Neuronal stem cell (in vitro differentiated cells): ENCODE measurements around the gene STING1.
"Not testable (repeated sequence)": the region's sequence is repeated elsewhere in the genome, so short reads cannot be mapped to it uniquely, and the experiment has no call there.

Experiments used
- DNase-seq: peaks from one replicate; pipeline ENCODE4 v3.0.0-alpha.2; 2013; ENCODE audit warnings: low spot score
- H2AFZ ChIP-seq: one replicate; pipeline ENCODE4 v1.6.1; 2013; ENCODE audit warnings: mild to moderate bottlenecking, low read length, inconsistent platforms
- H2AK5ac ChIP-seq: 2 replicates; pipeline ENCODE4 v1.6.1; 2013; ENCODE audit warnings: low read depth, mild to moderate bottlenecking, inconsistent platforms, low read length, moderate library complexity, mixed read lengths
- H2BK120ac ChIP-seq: 2 replicates; pipeline ENCODE4 v1.6.1; 2013; ENCODE audit warnings: low read depth, mild to moderate bottlenecking, inconsistent platforms, low read length, moderate library complexity, mixed read lengths
- H2BK12ac ChIP-seq: one replicate; pipeline ENCODE4 v1.6.1; 2013; ENCODE audit warnings: low read length, inconsistent platforms
- H2BK15ac ChIP-seq: 2 replicates; pipeline ENCODE4 v1.6.1; 2013; ENCODE audit warnings: mild to moderate bottlenecking, low read length, inconsistent platforms, mixed read lengths
- H2BK5ac ChIP-seq: one replicate; pipeline ENCODE4 v1.6.1; 2013; ENCODE audit warnings: inconsistent platforms, mild to moderate bottlenecking, low read length, moderate library complexity
- H3K14ac ChIP-seq: one replicate; pipeline ENCODE4 v1.6.1; 2013; ENCODE audit warnings: low read length, inconsistent platforms
- H3K18ac ChIP-seq: 2 replicates; pipeline ENCODE4 v1.6.1; 2013; ENCODE audit warnings: low read length, inconsistent platforms
- H3K23ac ChIP-seq: 2 replicates; pipeline ENCODE4 v1.6.1; 2013; ENCODE audit warnings: low read depth, mild to moderate bottlenecking, mixed read lengths, low read length, inconsistent platforms; ENCODE audit not compliant: poor library complexity
- H3K27ac ChIP-seq: replicated peaks from 3 replicates; pipeline ENCODE4 v1.5.1; 2013; ENCODE audit warnings: low read length, inconsistent platforms
- H3K27me3 ChIP-seq, 3 experiments: 2 replicates each; pipeline ENCODE4 v1.6.1; 2013; ENCODE audit warnings: low read length in 3 of 3, mild to moderate bottlenecking in 2 of 3, inconsistent platforms in 1 of 3, low read depth in 1 of 3, mixed read lengths in 1 of 3, moderate library complexity in 1 of 3; ENCODE audit not compliant: control insufficient read depth in 3 of 3, insufficient read depth in 3 of 3
- H3K36me3 ChIP-seq, 2 donors: replicated peaks in 1 of 2; 2 replicates each; pipeline ENCODE4 v1.6.1; 2013; ENCODE audit warnings: low read length in 2 of 2; ENCODE audit not compliant: control insufficient read depth in 2 of 2, insufficient read depth in 2 of 2
- H3K4ac ChIP-seq: 2 replicates; pipeline ENCODE4 v1.6.1; 2013; ENCODE audit warnings: inconsistent platforms, mild to moderate bottlenecking, low read length, moderate library complexity
- H3K4me1 ChIP-seq, 2 donors: 1 replicate in 1 of 2; 2 replicates in 1 of 2; pipeline ENCODE4 v1.6.1; 2013; ENCODE audit warnings: low read length in 2 of 2, low read depth in 1 of 2; ENCODE audit not compliant: control insufficient read depth in 2 of 2, insufficient read depth in 1 of 2
- H3K4me2 ChIP-seq: one replicate; pipeline ENCODE4 v1.6.1; 2013; ENCODE audit warnings: mild to moderate bottlenecking, low read length, inconsistent platforms; ENCODE audit not compliant: insufficient read depth, poor library complexity, severe bottlenecking
- H3K4me3 ChIP-seq, 2 donors: 2 replicates each; pipeline ENCODE4 v1.5.1; 2013; ENCODE audit warnings: low read length in 2 of 2, mild to moderate bottlenecking in 2 of 2, inconsistent platforms in 1 of 2, moderate library complexity in 1 of 2
- H3K79me1 ChIP-seq: one replicate; pipeline ENCODE4 v1.6.1; 2013; ENCODE audit warnings: low read depth, mild to moderate bottlenecking, inconsistent platforms, low read length, moderate library complexity
- H3K9ac ChIP-seq: one replicate; pipeline ENCODE4 v1.6.1; 2013; ENCODE audit warnings: mild to moderate bottlenecking, low read depth, low read length, inconsistent platforms; ENCODE audit not compliant: poor library complexity
- H3K9me3 ChIP-seq, 2 donors: replicated peaks in 1 of 2; 2 replicates each; pipeline versions ENCODE3 to v1.6.1; 2013; ENCODE audit warnings: low read length in 2 of 2, mild to moderate bottlenecking in 2 of 2, inconsistent platforms in 1 of 2, low read depth in 1 of 2, mixed read lengths in 1 of 2, moderate library complexity in 1 of 2; ENCODE audit not compliant: control insufficient read depth in 2 of 2, insufficient read depth in 1 of 2
- H4K8ac ChIP-seq: one replicate; pipeline ENCODE4 v1.6.1; 2013; ENCODE audit warnings: low read depth, mild to moderate bottlenecking, inconsistent platforms, low read length, moderate library complexity
- H4K91ac ChIP-seq: one replicate; pipeline ENCODE4 v1.6.1; 2013; ENCODE audit warnings: low read length, low read depth, mild to moderate bottlenecking, inconsistent platforms; ENCODE audit not compliant: poor library complexity
- WGBS, 2 donors: extraction: QIAGEN DNeasy Blood & Tissue Kit; methylation state at CpG; one replicate each; pipeline ENCODE4 v1.1.7; 2013; ENCODE audit warnings: missing lambda C conversion rate in 2 of 2, mixed read lengths in 1 of 2; ENCODE audit not compliant: insufficient read length in 2 of 2, insufficient replicate concordance in 1 of 2; ENCODE audit errors: extremely low coverage in 2 of 2; 5-methylcytosine and 5-hydroxymethylcytosine counted together

The STING1 gene

DNA sequence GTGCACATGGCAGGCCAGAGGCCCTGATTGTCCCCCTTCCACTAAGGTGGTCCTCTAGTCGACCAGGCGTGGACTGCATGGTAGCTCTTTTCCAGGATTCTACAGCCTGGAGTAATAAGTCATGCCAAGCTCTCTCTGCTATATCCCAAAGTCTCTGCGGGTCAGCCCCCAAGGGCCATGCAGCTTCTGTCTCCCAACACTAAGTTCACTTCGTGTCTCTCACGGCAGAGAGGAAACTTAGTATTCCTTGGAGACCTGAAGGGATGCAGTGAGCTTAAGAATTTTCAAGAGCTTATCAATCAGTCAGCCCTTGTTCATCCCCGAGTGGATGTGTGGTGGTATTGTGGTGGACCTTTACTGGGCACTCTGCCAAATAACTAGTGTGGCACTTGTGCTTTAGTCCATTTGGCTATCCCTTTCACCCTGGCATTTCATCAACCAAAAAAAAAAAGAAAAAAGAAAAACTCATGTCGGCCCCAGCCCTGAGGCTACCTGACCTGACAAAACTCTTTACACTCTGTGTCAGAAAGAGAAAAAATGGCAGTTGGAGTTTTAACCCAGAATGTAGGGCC lies 45.4 kb upstream of the STING1 start:
- not testable (repeated sequence) for H2BK12ac ChIP-seq, H3K23ac ChIP-seq, H3K4ac ChIP-seq, H2BK5ac ChIP-seq, H4K91ac ChIP-seq, H2BK15ac ChIP-seq, H2BK120ac ChIP-seq, H3K4me3 ChIP-seq, H3K9me3 ChIP-seq, H2AK5ac ChIP-seq, H3K18ac ChIP-seq, H3K27me3 ChIP-seq, H3K4me2 ChIP-seq, H3K14ac ChIP-seq, H3K9ac ChIP-seq, H3K27ac ChIP-seq, H2AFZ ChIP-seq, H4K8ac ChIP-seq, H3K79me1 ChIP-seq, DNase-seq, H3K36me3 ChIP-seq
- WGBS, 2 donors: no CpG with 5 or more reads among the region's 7 CpGs
- peaks cover 9 to 15% of the 10 kb centered on the region in 2 donors for H3K4me1 ChIP-seq

GRCh38 chr5:139527090-139527470 lies 44.5 kb upstream of the STING1 start:
- not testable (repeated sequence) for H3K9me3 ChIP-seq, H2AK5ac ChIP-seq, H2AFZ ChIP-seq, H3K79me1 ChIP-seq, H4K8ac ChIP-seq, H2BK120ac ChIP-seq, H4K91ac ChIP-seq, H2BK12ac ChIP-seq, H2BK5ac ChIP-seq, H3K4me2 ChIP-seq, H3K4me3 ChIP-seq, H3K36me3 ChIP-seq, H3K23ac ChIP-seq, H3K18ac ChIP-seq, H3K27ac ChIP-seq, H2BK15ac ChIP-seq, H3K14ac ChIP-seq, DNase-seq, H3K4ac ChIP-seq, H3K9ac ChIP-seq, H3K27me3 ChIP-seq
- WGBS, 2 donors: no CpG with 5 or more reads among the region's 2 CpGs
- peaks cover 9 to 15% of the 10 kb centered on the region in 2 donors for H3K4me1 ChIP-seq

- H3K79me1 ChIP-seq, H2AK5ac ChIP-seq, H3K9ac ChIP-seq, H4K8ac ChIP-seq, H3K4ac ChIP-seq, H3K18ac ChIP-seq, H2BK15ac ChIP-seq, H3K4me2 ChIP-seq, H2BK5ac ChIP-seq, H3K9me3 ChIP-seq, H3K23ac ChIP-seq, H3K27me3 ChIP-seq, H3K14ac ChIP-seq, H2BK120ac ChIP-seq, H4K91ac ChIP-seq, H3K27ac ChIP-seq, DNase-seq, H3K36me3 ChIP-seq, H2BK12ac ChIP-seq: not testable (repeated sequence)
- Histone ChIP-seq H2AFZ (peak overlapping the region; percentile 88), H3K4me1 (peaks cover 9 to 11% of the 10 kb centered on the region in 2 donors), H3K4me3 (peak overlapping the region in 1 of 2 donors; percentile 36)
- WGBS, 2 donors: 100% methylated on average over 1 of the region's 22 CpGs; no CpG with 5 or more reads in 1 of the 2 donors
Measured at GRCh38 chr5:139526309-139527089, 43.9 kb upstream of the STING1 start.

DNA sequence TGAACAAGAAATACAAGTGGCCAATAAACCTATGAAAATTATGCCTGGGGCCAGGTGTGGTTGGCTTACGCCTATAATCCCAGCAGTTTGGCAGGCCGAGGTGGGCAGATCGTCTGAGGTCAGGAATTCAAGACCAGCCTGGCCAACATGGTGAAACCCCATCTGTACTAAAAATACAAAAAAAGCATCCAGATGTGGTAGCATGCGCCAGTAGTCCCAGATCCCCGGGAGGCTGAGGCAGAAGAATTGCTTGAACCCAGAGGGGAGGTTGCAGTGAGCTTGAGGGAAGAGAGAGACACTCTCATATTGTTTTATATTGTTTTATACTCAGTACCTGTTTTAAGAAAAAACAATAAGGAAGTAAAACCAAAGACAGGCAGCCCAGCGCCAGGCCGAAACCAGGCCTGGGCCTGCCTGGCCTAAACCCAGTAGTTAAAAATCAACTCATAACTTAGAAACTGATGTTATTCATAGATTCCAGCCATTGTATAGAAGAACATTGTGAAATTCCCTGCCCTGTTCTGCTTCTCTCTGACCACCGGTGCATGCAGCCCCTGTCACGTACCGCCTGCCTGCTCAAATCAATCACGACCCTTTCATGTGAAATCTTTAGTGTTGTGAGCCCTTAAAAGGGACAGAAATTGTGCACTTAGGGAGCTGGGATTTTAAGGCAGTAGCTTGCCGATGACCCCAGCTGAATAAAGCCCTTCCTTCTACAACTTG lies 43.2 kb upstream of the STING1 start:
- not testable (repeated sequence) for H2BK120ac ChIP-seq, H3K9ac ChIP-seq, H3K4ac ChIP-seq, H3K9me3 ChIP-seq, H3K27me3 ChIP-seq, DNase-seq, H4K8ac ChIP-seq, H3K4me2 ChIP-seq, H3K14ac ChIP-seq, H3K36me3 ChIP-seq, H3K27ac ChIP-seq, H2BK15ac ChIP-seq, H3K23ac ChIP-seq, H3K18ac ChIP-seq, H2BK5ac ChIP-seq, H2AK5ac ChIP-seq, H3K4me1 ChIP-seq, H4K91ac ChIP-seq, H2BK12ac ChIP-seq, H3K79me1 ChIP-seq
- no CpG with 5 or more reads among the region's 12 CpGs for WGBS, 2 donors
- Histone ChIP-seq H2AFZ (peak overlapping the region; percentile 88), H3K4me3 (peak overlapping the region in 1 of 2 donors; percentile 36)
